Measurements from ENCODE around the gene ZNF541. TPM values are rescaled to one million over a fixed set of nuclear protein-coding genes. Genes with fewer than 3 reads are reported as not detected.
"Not testable (repeated sequence)": the region's sequence is repeated elsewhere in the genome, so short reads cannot be mapped to it uniquely, and the experiment has no call there.

The ZNF541 gene
- total RNA-seq, 4 donors from 2014 or later: 0.37 to 1.2 (median 0.46) TPM

DNA sequence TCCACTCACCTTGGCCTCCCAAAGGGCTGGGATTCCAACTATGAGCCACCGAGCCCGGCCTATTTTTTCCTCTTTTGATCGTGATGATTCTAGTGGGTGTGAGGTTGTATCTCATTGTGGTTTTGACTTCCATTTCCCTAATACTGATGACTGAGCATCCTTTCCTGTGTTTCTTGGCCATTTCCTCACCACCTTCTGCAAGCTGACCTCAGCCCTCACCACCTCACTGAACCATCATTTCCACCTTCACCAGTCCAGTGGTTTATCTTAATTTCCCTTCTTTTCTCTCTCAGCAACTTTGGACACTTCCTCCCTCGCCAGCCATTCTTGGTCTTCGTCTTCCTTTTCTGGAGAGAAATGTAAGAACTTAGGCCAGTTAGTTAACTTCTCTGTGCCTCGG lies 23.0 kb upstream of the ZNF541 start:
- no peak for DNase-seq (ENCODE audit: low spot score)
- TF ChIP-seq, protein P1, sequence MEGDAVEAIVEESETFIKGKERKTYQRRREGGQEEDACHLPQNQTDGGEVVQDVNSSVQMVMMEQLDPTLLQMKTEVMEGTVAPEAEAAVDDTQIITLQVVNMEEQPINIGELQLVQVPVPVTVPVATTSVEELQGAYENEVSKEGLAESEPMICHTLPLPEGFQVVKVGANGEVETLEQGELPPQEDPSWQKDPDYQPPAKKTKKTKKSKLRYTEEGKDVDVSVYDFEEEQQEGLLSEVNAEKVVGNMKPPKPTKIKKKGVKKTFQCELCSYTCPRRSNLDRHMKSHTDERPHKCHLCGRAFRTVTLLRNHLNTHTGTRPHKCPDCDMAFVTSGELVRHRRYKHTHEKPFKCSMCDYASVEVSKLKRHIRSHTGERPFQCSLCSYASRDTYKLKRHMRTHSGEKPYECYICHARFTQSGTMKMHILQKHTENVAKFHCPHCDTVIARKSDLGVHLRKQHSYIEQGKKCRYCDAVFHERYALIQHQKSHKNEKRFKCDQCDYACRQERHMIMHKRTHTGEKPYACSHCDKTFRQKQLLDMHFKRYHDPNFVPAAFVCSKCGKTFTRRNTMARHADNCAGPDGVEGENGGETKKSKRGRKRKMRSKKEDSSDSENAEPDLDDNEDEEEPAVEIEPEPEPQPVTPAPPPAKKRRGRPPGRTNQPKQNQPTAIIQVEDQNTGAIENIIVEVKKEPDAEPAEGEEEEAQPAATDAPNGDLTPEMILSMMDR (IDR thresholded peaks at IDR 0.05): no peak
- no peak for ATAC-seq (ENCODE audit: low FRiP score)

DNA sequence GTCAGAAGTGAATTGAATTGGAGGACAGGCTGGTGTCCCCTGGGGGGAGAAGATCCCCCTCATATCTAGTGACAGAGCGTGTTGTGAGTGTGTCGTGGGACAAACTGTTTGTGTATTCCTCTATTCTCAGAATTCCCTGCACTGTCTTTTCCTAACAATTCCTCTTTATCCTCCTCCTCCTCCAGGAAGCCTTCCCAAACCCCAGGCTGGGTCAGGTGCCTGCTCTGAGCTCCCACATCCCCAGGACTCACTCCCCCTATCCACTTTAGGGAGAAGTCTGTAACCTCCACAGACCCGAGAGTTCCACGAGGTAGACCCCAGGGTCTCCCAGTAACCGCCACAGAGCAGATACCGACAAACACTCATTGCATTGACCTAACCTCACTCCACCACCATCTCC lies 20.9 kb upstream of the ZNF541 start:
- TF ChIP-seq, protein P1 (IDR thresholded peaks at IDR 0.05): no peak
- no peak for ATAC-seq (ENCODE audit: low FRiP score)
- no peak for DNase-seq (ENCODE audit: low spot score)

DNA sequence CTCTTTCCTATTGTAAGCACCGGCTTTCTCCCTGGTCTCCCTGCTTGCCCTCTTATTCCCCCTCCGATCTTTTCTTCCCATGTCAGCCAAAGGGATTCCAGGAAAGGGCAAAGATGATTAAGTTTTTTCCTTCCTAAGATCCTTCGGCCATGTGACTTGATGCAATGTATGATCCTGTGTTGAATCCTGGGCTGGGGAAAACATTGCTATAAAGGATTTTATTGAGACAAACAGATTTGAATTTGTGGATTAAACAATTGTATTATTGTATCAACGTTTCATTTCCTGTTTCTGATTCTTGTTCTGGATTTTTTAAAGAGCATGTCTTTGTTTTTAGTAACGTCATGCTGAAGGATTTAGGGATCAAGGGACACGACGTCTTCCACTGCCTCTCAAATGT lies 16.9 kb upstream of the ZNF541 start:
- no peak for ATAC-seq (ENCODE audit: low FRiP score)
- no peak for DNase-seq (ENCODE audit: low spot score)
- TF ChIP-seq, protein P1 (IDR thresholded peaks at IDR 0.05): no peak

DNA sequence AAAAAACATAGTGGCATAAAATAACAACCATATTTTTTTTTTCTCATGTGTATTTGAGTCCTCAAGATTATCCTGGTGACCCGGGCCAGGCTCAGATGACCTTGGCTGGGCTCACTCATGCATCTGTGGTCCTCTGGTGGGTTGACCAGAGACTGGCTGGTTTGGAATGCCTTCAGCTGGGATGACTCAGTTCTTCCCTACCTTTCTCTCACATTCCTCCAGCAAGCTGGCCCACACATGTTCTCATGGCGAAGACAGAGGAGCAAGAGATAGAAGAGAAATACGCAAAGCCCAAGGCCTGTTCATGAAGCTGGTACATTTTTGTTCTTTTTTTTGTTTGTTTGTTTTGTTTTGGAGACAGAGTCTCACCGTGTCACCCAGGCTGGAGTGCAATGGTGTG lies 14.3 kb upstream of the ZNF541 start:
- ATAC-seq (ENCODE audit: low FRiP score) (no peak), DNase-seq (ENCODE audit: low spot score) (no peak)
- TF ChIP-seq, protein P1 (IDR thresholded peaks at IDR 0.05): no peak

DNA sequence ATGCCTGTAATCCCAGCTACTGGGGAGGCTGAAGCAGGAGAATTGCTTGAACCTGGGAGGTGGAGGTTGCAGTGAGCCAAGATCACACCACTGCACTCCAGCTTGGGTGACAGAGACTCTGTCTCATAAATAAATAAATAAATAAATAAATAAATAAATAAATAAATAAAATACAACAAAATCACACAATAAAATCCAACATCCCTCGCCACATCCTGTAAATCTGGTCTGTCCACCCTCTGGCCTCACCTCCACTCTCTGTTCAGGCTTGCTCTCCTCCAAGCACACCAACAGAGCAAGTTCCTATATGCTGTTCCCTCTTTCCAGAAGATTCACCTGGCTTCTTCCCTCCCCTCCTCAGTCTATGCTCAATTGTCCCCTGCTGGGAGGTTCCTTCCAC lies 10.2 kb upstream of the ZNF541 start:
- not testable (repeated sequence) for DNase-seq (ENCODE audit: low spot score); ATAC-seq (ENCODE audit: low FRiP score)

DNA sequence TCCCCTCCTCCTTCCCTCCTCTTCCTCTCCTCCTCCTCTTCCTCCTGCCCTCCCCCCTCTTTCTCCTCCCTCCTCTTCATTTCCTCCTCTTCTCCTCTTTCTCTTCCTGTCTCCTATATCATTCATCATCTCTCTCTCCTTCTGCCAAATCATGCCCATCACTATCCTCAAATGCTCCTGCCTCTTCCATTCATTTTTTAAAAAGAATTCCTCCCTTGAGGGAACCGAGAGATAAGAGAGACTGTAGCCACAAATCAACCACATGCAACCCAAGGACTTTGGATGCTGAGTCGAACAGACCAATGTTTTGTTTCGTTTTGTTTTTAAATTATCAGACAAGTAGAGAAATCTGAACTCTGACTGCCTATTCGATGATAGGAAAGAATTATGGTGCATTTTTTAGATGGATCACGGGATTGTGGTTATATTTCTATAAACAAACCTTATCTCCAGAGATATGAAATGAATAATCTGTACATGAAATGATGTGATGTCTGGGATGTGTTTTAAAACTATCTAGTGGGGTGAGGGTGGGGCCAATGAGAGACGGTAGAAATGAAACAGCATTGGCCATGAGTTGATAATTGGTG lies 9.5 kb upstream of the ZNF541 start:
- TF ChIP-seq, protein P1 (IDR thresholded peaks at IDR 0.05): no peak
- ATAC-seq (ENCODE audit: low FRiP score) (peak; percentile 57), DNase-seq (ENCODE audit: low spot score) (no peak)

DNA sequence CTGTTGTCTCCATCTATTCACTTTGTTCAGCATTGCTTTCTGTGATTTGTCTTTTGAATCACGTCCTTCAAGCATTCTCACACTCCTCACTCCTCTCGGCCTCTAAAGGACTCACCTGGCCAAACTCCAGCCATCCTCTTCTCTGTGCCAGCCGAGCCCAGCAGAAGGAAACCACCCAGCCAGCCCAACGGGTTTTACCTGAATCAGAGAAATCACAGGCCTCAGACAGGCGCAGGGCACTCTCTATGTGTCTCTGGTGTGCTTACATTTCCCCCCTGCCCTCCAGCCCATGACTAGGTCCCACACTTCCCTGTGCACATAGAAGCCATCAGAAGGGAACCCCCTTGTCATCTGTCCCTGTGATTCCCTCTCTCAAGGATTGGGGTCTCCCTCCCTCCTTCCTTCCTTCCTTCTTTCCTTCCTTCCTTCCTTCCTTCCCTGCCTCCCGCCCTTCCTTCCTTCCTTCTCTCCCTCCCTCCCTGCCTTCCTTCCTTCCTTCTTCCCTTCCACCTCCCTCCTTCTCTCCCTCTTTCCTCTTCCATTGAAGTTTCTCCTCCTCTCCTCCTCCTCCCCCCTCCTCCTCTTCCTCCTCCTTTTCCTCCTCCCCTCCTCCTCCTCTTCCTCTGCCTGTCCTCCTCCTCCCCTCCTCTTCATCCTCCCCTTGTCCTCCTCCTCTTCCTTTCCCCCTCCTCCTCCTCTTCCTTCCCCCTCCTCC lies 8.8 kb upstream of the ZNF541 start:
- TF ChIP-seq, protein P1 (IDR thresholded peaks at IDR 0.05): no peak
- ATAC-seq (ENCODE audit: low FRiP score) (peak; percentile 55), DNase-seq (ENCODE audit: low spot score) (no peak)
